ENCODE data around the gene CDHR3.
"Not testable (repeated sequence)": the region's sequence is repeated elsewhere in the genome, so short reads cannot be mapped to it uniquely, and the experiment has no call there.

Gene CDHR3

DNA sequence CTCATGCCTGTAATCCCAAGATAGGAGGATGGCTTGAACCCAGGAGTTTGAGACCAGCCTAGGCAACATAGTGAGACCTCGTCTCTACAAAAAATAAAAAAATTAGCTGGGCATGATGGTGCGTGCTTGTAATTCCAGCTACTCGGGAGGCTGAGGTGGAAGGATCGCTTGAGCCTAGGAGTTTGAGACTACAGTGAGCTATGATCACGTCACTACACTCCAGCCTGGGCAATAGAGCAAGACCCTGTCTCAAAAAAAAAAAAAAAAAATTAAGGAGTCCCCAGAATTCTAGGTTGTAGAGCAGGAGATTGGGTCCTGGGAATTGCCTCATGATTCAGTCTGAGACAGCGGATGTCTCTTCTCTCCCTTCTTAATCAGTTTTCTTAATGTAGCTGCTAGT, 21.7 kb downstream of the CDHR3 start:
- not testable (repeated sequence) for H3K27ac ChIP-seq (ENCODE audit: low read depth, low read length, severe bottlenecking); H3K9me3 ChIP-seq (ENCODE audit: control insufficient read depth, low read length); H3K4me3 ChIP-seq (ENCODE audit: extremely low read depth, insufficient read depth, low read length, poor library complexity, severe bottlenecking); H3K4me1 ChIP-seq (ENCODE audit: control insufficient read depth, insufficient read depth, low read length, poor library complexity, severe bottlenecking); H3K36me3 ChIP-seq (ENCODE audit: control insufficient read depth, insufficient read depth, low read length)
- 88 to 97% methylated on average over 4 to 5 of the region's 6 CpGs for WGBS, 2 experiments (ENCODE audit: insufficient coverage in 2 of 2)

DNA sequence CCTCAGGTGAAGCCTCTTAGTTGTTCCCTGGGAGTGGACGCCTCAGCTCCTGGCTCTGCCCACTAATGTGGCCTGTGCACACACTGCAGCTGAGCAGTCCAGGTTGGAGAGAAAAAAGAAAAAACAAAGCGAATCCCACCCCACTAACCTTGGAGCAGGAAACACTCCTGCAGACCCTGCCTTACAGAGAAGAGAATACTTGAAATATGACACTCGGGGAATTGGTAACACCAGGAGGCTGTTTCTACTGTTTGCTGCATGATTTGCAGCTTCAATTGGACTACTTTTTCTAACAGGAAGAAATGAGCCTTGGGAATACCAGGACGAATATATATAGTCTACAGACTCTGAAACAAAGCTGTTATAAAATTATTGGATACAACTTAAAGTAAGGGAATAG, 22.2 kb downstream of the CDHR3 start:
- H3K4me1 ChIP-seq (ENCODE audit: control insufficient read depth, insufficient read depth, low read length, poor library complexity, severe bottlenecking) = no peaks in the 10 kb centered on the region

DNA sequence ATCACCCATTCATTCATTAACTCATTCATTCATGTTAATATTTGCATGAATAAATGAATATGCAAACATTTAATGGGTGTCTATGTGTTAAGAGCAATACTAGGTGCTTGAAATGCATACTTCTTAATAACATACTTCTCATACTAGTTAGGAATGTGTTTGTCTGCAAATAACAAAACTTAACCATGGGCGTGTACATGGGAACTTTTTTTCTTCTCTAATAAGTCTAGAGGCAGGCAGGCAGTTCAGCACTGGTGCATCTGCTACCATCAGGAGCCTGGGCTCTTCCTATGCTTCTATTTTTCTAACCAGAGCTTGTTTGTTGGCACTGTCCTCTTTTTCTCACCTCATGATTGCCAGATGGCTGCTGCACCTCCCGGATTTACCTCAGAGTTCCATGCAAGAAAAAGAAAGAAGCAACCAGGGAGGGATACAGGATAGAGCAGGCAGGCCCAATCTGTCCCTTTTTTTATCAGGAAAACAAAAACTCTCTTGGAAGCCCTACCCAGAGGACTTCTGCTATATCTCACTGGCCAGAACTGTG, 22.7 kb downstream of the CDHR3 start:
- no peak overlapping the region for H3K4me3 ChIP-seq (ENCODE audit: extremely low read depth, insufficient read depth, low read length, poor library complexity, severe bottlenecking)
- no peaks in the 10 kb centered on the region for H3K9me3 ChIP-seq (ENCODE audit: control insufficient read depth, low read length)
- H3K4me1 ChIP-seq (ENCODE audit: control insufficient read depth, insufficient read depth, low read length, poor library complexity, severe bottlenecking) = no peaks in the 10 kb centered on the region
- no peak overlapping the region for H3K27ac ChIP-seq (ENCODE audit: low read depth, low read length, severe bottlenecking)
- 64 to 83% methylated on average over 2 of the region's 2 CpGs for WGBS, 2 experiments (ENCODE audit: insufficient coverage in 2 of 2)
- no peaks in the 10 kb centered on the region for H3K36me3 ChIP-seq (ENCODE audit: control insufficient read depth, insufficient read depth, low read length)

More for the DNA sequence above, 22.2 kb downstream of the CDHR3 start:
- Histone ChIP-seq H3K27ac (ENCODE audit: low read depth, low read length, severe bottlenecking) (no peak overlapping the region), H3K36me3 (ENCODE audit: control insufficient read depth, insufficient read depth, low read length) (no peaks in the 10 kb centered on the region), H3K4me3 (ENCODE audit: extremely low read depth, insufficient read depth, low read length, poor library complexity, severe bottlenecking) (no peak overlapping the region), H3K9me3 (ENCODE audit: control insufficient read depth, low read length) (no peaks in the 10 kb centered on the region)
- 37 to 57% methylated on average over 1 to 2 of the region's 4 CpGs for WGBS, 2 experiments (ENCODE audit: insufficient coverage in 2 of 2)

DNA sequence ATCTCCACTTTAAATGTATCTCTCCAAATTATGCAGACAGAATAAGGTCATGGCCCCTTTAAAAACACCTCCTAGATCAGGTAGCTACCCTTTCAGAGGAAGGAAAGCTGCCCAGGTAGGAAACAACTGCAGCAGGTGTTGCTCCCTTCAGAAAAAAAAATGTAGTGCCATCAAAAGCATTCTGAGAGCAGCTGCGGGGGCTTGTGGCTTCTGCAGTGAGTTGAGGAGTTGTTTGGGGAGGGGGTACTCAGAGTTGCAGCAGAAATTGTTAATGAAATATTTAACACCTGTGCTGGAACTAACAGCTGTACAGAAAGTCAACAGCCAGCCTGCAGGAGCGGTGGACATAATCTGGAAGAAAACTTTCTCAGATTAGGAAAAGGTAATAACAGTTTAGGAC, 24.0 kb downstream of the CDHR3 start:
- H3K9me3 ChIP-seq (ENCODE audit: control insufficient read depth, low read length) = no peaks in the 10 kb centered on the region
- H3K4me1 ChIP-seq (ENCODE audit: control insufficient read depth, insufficient read depth, low read length, poor library complexity, severe bottlenecking) = no peaks in the 10 kb centered on the region

DNA sequence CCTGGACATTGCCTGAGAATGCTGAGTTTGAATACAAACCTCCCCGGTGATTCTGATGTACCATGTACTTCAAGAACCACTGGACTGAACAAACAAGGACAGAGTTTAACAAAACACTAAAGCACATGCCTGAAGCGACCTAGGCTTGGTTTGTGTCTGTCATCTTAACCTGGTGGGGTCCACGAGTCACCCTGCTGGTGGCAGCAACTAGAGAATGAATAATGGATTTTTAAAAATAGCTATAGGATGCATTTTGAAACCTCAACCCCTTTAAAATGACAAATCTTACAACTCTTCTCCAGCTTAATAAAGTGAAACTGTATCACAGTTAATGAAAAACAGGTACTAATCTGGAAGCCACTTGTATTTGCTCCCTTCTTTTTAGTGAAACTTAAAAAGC, 25.2 kb downstream of the CDHR3 start:
- Histone ChIP-seq H3K27ac (ENCODE audit: low read depth, low read length, severe bottlenecking) (no peak overlapping the region), H3K9me3 (ENCODE audit: control insufficient read depth, low read length) (no peaks in the 10 kb centered on the region), H3K36me3 (ENCODE audit: control insufficient read depth, insufficient read depth, low read length) (no peaks in the 10 kb centered on the region), H3K4me1 (ENCODE audit: control insufficient read depth, insufficient read depth, low read length, poor library complexity, severe bottlenecking) (no peaks in the 10 kb centered on the region), H3K4me3 (ENCODE audit: extremely low read depth, insufficient read depth, low read length, poor library complexity, severe bottlenecking) (no peak overlapping the region)
- WGBS, 2 experiments (ENCODE audit: insufficient coverage in 2 of 2) = 76 to 90% methylated on average over 2 of the region's 3 CpGs

More for the DNA sequence above, 24.0 kb downstream of the CDHR3 start:
- 71 to 83% methylated on average over 1 of the region's 2 CpGs for WGBS, 2 experiments (ENCODE audit: insufficient coverage in 2 of 2)
- Histone ChIP-seq H3K27ac (ENCODE audit: low read depth, low read length, severe bottlenecking) (no peak overlapping the region), H3K36me3 (ENCODE audit: control insufficient read depth, insufficient read depth, low read length) (no peaks in the 10 kb centered on the region), H3K4me3 (ENCODE audit: extremely low read depth, insufficient read depth, low read length, poor library complexity, severe bottlenecking) (no peak overlapping the region)

DNA sequence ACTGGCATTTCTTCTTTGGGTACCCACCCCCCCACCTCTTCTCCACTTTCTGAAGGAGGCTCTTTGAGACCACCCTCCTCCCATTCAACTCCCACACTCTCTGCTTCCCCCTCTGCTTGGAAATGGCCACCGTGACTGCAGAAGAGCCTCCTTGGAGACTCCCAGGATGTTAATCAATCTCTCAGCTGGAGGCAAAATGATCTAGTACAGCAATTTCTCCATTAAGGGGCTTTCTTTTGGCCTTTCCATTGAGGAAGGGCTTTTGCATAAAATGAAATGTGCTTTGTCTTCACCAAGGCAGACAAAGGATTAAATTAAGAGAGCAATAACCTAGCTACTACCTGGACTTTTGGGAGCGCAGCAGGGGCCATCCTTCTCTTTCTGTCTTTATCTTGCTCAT, 26.1 kb downstream of the CDHR3 start:
- 57% methylated on average over 1 of the region's 2 CpGs; no CpG with 5 or more reads in 1 of the 2 experiments for WGBS, 2 experiments (ENCODE audit: insufficient coverage in 2 of 2)
- Histone ChIP-seq H3K4me1 (ENCODE audit: control insufficient read depth, insufficient read depth, low read length, poor library complexity, severe bottlenecking) (no peaks in the 10 kb centered on the region), H3K9me3 (ENCODE audit: control insufficient read depth, low read length) (no peaks in the 10 kb centered on the region), H3K27ac (ENCODE audit: low read depth, low read length, severe bottlenecking) (no peak overlapping the region), H3K36me3 (ENCODE audit: control insufficient read depth, insufficient read depth, low read length) (no peaks in the 10 kb centered on the region), H3K4me3 (ENCODE audit: extremely low read depth, insufficient read depth, low read length, poor library complexity, severe bottlenecking) (no peak overlapping the region)

GRCh38 chr7:105989686-105990085, 26.6 kb downstream of the CDHR3 start:
- Histone ChIP-seq H3K9me3 (ENCODE audit: control insufficient read depth, low read length) (no peaks in the 10 kb centered on the region), H3K27ac (ENCODE audit: low read depth, low read length, severe bottlenecking) (no peak overlapping the region), H3K4me3 (ENCODE audit: extremely low read depth, insufficient read depth, low read length, poor library complexity, severe bottlenecking) (no peak overlapping the region), H3K36me3 (ENCODE audit: control insufficient read depth, insufficient read depth, low read length) (no peaks in the 10 kb centered on the region), H3K4me1 (ENCODE audit: control insufficient read depth, insufficient read depth, low read length, poor library complexity, severe bottlenecking) (no peaks in the 10 kb centered on the region)

- H3K9me3 ChIP-seq (ENCODE audit: control insufficient read depth, low read length) = no peaks in the 10 kb centered on the region
- no peak overlapping the region for H3K4me3 ChIP-seq (ENCODE audit: extremely low read depth, insufficient read depth, low read length, poor library complexity, severe bottlenecking)
- no peaks in the 10 kb centered on the region for H3K4me1 ChIP-seq (ENCODE audit: control insufficient read depth, insufficient read depth, low read length, poor library complexity, severe bottlenecking)
- H3K27ac ChIP-seq (ENCODE audit: low read depth, low read length, severe bottlenecking) = no peak overlapping the region
- no peaks in the 10 kb centered on the region for H3K36me3 ChIP-seq (ENCODE audit: control insufficient read depth, insufficient read depth, low read length)
- 80% methylated on average over 2 of the region's 7 CpGs; no CpG with 5 or more reads in 1 of the 2 experiments for WGBS, 2 experiments (ENCODE audit: insufficient coverage in 2 of 2)
These were observed 27.1 kb downstream of the CDHR3 start for GRCh38 chr7:105990141-105990540.

DNA sequence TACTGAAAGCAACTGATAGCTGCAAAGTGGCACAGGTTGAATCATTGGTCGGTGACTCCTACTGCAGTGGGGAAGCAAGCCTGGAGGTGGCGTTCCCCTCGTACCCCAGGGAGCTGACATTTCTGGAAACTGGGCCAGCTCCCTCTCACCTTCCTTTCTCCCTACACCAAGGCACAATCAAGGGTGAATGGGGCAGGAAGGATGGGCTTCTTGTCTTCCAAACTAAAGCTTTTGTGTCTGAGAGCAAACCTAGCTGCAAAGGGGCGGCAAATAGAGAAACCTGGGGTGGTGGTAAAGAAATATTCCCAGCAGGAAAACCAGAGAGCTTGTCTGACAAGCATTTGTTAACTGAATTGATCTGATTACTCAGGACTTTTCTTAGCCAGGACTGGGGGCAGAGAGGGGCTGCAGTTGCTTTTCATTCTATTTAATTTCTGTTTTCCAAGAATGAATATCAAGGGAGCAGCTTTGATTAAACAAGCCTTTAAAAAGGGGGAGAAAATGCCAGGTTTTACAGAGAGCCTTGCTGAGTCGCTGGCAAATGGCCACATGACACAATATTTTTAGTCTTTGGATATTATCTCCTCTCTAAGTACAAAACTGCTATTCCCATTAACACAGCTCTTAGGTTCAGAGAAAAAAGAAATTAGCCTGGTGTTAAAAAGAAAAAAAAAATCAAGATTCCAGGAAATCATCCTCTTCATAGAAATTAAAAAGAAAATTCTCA, 27.8 kb downstream of the CDHR3 start:
- no peak overlapping the region for H3K4me3 ChIP-seq (ENCODE audit: extremely low read depth, insufficient read depth, low read length, poor library complexity, severe bottlenecking)
- H3K4me1 ChIP-seq (ENCODE audit: control insufficient read depth, insufficient read depth, low read length, poor library complexity, severe bottlenecking) = no peaks in the 10 kb centered on the region
- WGBS, 2 experiments (ENCODE audit: insufficient coverage in 2 of 2) = 14% methylated on average over 2 of the region's 5 CpGs; no CpG with 5 or more reads in 1 of the 2 experiments
- H3K36me3 ChIP-seq (ENCODE audit: control insufficient read depth, insufficient read depth, low read length) = no peaks in the 10 kb centered on the region
- H3K27ac ChIP-seq (ENCODE audit: low read depth, low read length, severe bottlenecking) = no peak overlapping the region
- H3K9me3 ChIP-seq (ENCODE audit: control insufficient read depth, low read length) = no peaks in the 10 kb centered on the region

DNA sequence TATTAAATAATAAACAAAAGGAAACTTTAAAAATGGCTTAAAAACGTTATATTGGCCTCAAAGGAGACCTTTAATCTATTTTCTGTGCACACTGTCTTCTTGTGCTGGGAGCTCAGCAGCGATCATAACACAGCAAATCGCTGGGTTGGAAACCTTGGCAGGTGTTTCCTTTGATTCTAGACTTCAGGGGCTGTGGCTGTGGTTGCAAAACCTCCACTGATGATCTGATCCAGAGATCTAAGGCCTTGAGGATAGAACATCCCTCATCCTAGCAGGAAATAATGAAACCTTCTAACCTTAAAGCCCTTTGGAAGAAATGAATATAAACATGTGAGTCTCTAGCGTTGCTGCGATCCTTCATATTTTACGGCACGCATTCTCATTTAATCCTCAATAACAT, 29.8 kb downstream of the CDHR3 start:
- 83 to 93% methylated on average over 3 of the region's 7 CpGs for WGBS, 2 experiments (ENCODE audit: insufficient coverage in 2 of 2)
- Histone ChIP-seq H3K27ac (ENCODE audit: low read depth, low read length, severe bottlenecking) (no peak overlapping the region), H3K36me3 (ENCODE audit: control insufficient read depth, insufficient read depth, low read length) (no peaks in the 10 kb centered on the region), H3K4me1 (ENCODE audit: control insufficient read depth, insufficient read depth, low read length, poor library complexity, severe bottlenecking) (no peaks in the 10 kb centered on the region), H3K9me3 (ENCODE audit: control insufficient read depth, low read length) (no peaks in the 10 kb centered on the region), H3K4me3 (ENCODE audit: extremely low read depth, insufficient read depth, low read length, poor library complexity, severe bottlenecking) (no peak overlapping the region)

Measured in mesodermal cell (in vitro differentiated cells).